ENCODE measurements around the gene RGS3. TPM values are rescaled to one million over a fixed set of nuclear protein-coding genes. Genes with fewer than 3 reads are reported as not detected.

RGS3 gene
- total and polyA plus RNA-seq, 10 of the 15 experiments (the other 5 are each of a cell fraction or from before 2014, with no cell fraction given) = 2.9 to 138 (median 28.8) TPM

DNA sequence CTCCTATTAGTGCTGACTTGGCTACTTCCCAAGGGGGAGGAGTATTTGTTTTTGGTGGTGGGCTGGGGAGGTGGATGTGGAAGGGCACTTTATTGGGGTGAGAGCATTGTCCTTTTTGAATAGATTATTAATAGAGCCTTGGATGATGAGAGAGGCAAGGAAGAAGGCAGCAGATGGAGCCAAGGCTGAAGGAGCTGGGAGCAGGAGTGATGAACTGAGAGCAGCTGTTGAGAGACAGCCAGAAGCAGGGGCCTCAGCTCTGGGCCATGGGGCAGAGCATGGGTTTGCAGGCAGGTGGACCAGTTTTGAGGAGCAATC is 29.6 kb downstream of the RGS3 start (continued):
- TF ChIP-seq, protein P1, sequence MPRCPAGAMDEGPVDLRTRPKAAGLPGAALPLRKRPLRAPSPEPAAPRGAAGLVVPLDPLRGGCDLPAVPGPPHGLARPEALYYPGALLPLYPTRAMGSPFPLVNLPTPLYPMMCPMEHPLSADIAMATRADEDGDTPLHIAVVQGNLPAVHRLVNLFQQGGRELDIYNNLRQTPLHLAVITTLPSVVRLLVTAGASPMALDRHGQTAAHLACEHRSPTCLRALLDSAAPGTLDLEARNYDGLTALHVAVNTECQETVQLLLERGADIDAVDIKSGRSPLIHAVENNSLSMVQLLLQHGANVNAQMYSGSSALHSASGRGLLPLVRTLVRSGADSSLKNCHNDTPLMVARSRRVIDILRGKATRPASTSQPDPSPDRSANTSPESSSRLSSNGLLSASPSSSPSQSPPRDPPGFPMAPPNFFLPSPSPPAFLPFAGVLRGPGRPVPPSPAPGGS (IDR thresholded peaks at IDR 0.05; ENCODE audit: borderline replicate concordance, insufficient read depth, low read depth, low read length, poor library complexity, severe bottlenecking) = no peak
- TF ChIP-seq, protein P2, sequence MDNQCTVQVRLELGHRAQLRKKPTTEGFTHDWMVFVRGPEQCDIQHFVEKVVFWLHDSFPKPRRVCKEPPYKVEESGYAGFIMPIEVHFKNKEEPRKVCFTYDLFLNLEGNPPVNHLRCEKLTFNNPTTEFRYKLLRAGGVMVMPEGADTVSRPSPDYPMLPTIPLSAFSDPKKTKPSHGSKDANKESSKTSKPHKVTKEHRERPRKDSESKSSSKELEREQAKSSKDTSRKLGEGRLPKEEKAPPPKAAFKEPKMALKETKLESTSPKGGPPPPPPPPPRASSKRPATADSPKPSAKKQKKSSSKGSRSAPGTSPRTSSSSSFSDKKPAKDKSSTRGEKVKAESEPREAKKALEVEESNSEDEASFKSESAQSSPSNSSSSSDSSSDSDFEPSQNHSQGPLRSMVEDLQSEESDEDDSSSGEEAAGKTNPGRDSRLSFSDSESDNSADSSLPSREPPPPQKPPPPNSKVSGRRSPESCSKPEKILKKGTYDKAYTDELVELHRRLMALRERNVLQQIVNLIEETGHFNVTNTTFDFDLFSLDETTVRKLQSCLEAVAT (IDR thresholded peaks at IDR 0.05) = no peak
- TF ChIP-seq STAT3 (IDR thresholded peaks at IDR 0.05; ENCODE audit: low read depth, low read length) (no peak), MTA2 (IDR thresholded peaks at IDR 0.05; ENCODE audit: low read depth) (no peak), TCF7 (IDR thresholded peaks at IDR 0.05; ENCODE audit: borderline replicate concordance) (no peak), TCF12 (IDR thresholded peaks at IDR 0.05; ENCODE audit: low read depth, low read length) (no peak), RELA (IDR thresholded peaks at IDR 0.05; ENCODE audit: borderline replicate concordance, partially characterized antibody) (no peak)
- TF ChIP-seq, protein P3, sequence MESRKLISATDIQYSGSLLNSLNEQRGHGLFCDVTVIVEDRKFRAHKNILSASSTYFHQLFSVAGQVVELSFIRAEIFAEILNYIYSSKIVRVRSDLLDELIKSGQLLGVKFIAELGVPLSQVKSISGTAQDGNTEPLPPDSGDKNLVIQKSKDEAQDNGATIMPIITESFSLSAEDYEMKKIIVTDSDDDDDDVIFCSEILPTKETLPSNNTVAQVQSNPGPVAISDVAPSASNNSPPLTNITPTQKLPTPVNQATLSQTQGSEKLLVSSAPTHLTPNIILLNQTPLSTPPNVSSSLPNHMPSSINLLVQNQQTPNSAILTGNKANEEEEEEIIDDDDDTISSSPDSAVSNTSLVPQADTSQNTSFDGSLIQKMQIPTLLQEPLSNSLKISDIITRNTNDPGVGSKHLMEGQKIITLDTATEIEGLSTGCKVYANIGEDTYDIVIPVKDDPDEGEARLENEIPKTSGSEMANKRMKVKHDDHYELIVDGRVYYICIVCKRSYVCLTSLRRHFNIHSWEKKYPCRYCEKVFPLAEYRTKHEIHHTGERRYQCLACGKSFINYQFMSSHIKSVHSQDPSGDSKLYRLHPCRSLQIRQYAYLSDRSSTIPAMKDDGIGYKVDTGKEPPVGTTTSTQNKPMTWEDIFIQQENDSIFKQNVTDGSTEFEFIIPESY (IDR thresholded peaks at IDR 0.05) = no peak
- TF ChIP-seq, protein P4, sequence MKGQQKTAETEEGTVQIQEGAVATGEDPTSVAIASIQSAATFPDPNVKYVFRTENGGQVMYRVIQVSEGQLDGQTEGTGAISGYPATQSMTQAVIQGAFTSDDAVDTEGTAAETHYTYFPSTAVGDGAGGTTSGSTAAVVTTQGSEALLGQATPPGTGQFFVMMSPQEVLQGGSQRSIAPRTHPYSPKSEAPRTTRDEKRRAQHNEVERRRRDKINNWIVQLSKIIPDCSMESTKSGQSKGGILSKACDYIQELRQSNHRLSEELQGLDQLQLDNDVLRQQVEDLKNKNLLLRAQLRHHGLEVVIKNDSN (IDR thresholded peaks at IDR 0.05; ENCODE audit: borderline replicate concordance, extremely low read length, insufficient read depth, low read depth, low read length) = no peak

All from GM12878 (cell line).